IMR-90 (cell line): Measurements from ENCODE around the gene SLC4A2. TPM values are rescaled to one million over a fixed set of nuclear protein-coding genes. Genes with fewer than 3 reads are reported as not detected.

Source experiments
- ATAC-seq: fragments of 200-7000 bp; cut with Tn5 transposase; 2 replicates; pipeline ENCODE4 v1.9.1; 2020; ENCODE audit warnings: low read depth, mild to moderate bottlenecking, moderate library complexity
- BruUV-seq: library from RNA; stranded (reverse); fragments of 400-500 nt; replicated peaks from 2 replicates; lab custom pipeline; 2021; lab: Mats Ljungman, UMichigan
- CTCF ChIA-PET: fragments of 300-600 bp; formaldehyde crosslinking; extraction: SDS; loops from one replicate; lab custom pipeline; 2021; ENCODE audit warnings: antibody characterized with exemption; lab: Yijun Ruan, JAX
- POLR2A ChIA-PET: fragments of 300-600 bp; sonication (Branson Sonifier 250); formaldehyde crosslinking; loops from one replicate; lab custom pipeline; 2022; ENCODE audit warnings: antibody characterized with exemption; ENCODE audit not compliant: unreplicated experiment; lab: Charles Lee
- DNase-seq: peaks from one replicate; pipeline ENCODE4 v3.0.0; 2013
- H2AFZ ChIP-seq: replicated peaks from 2 replicates; pipeline ENCODE3; 2013; ENCODE audit warnings: low read length, mild to moderate bottlenecking; ENCODE audit not compliant: poor library complexity
- H2AK5ac ChIP-seq: 2 replicates; pipeline ENCODE4 v1.6.1; 2013; ENCODE audit warnings: low read depth, low read length, inconsistent platforms
- H2AK9ac ChIP-seq: replicated peaks from 2 replicates; pipeline ENCODE3; 2013; ENCODE audit warnings: mild to moderate bottlenecking, low read depth, low read length, moderate library complexity; ENCODE audit not compliant: poor library complexity
- H2BK120ac ChIP-seq: 2 replicates; pipeline ENCODE4 v1.6.1; 2013; ENCODE audit warnings: low read depth, low read length, inconsistent platforms
- H2BK15ac ChIP-seq: 3 replicates; pipeline ENCODE4 v1.6.1; 2013; ENCODE audit warnings: low read depth, low read length, inconsistent platforms
- H2BK20ac ChIP-seq: 2 replicates; pipeline ENCODE4 v1.6.1; 2013; ENCODE audit warnings: low read depth, mild to moderate bottlenecking, inconsistent platforms, low read length, moderate library complexity
- H2BK5ac ChIP-seq: 2 replicates; pipeline ENCODE4 v1.6.1; 2013; ENCODE audit warnings: mild to moderate bottlenecking, low read depth, low read length, inconsistent platforms; ENCODE audit not compliant: poor library complexity, severe bottlenecking
- H3K14ac ChIP-seq: replicated peaks from 2 replicates; pipeline ENCODE4 v1.6.1; 2013; ENCODE audit warnings: low read depth, low read length, inconsistent platforms
- H3K18ac ChIP-seq: 2 replicates; pipeline ENCODE4 v1.6.1; 2013; ENCODE audit warnings: low read depth, low read length, control low read depth
- H3K23ac ChIP-seq: 2 replicates; pipeline ENCODE4 v1.6.1; 2013; ENCODE audit warnings: low read depth, low read length, inconsistent platforms
- H3K27ac ChIP-seq: 2 replicates; pipeline ENCODE4 v1.5.1; 2013; ENCODE audit warnings: mild to moderate bottlenecking, control low read depth, low read length; ENCODE audit not compliant: insufficient read depth
- H3K27me3 ChIP-seq: 2 replicates; pipeline ENCODE4 v1.6.1; 2013; ENCODE audit warnings: low read length; ENCODE audit not compliant: control insufficient read depth, insufficient read depth
- H3K36me3 ChIP-seq: 2 replicates; pipeline ENCODE4 v1.6.1; 2013; ENCODE audit warnings: low read length, mixed read lengths; ENCODE audit not compliant: control insufficient read depth, insufficient read depth
- H3K4ac ChIP-seq: 2 replicates; pipeline ENCODE4 v1.6.1; 2013; ENCODE audit warnings: low read depth, low read length, inconsistent platforms
- H3K4me1 ChIP-seq: 2 replicates; pipeline ENCODE4 v1.6.1; 2013; ENCODE audit warnings: low read length, mixed read lengths; ENCODE audit not compliant: control insufficient read depth, insufficient read depth
- H3K4me2 ChIP-seq: 2 replicates; pipeline ENCODE4 v1.6.1; 2013; ENCODE audit warnings: low read depth, mild to moderate bottlenecking, control low read depth, low read length, moderate library complexity
- H3K4me3 ChIP-seq: 2 replicates; pipeline ENCODE4 v1.5.1; 2013; ENCODE audit warnings: low read depth, mild to moderate bottlenecking, control low read depth, low read length, moderate library complexity; ENCODE audit not compliant: insufficient read depth
- H3K56ac ChIP-seq: 2 replicates; pipeline ENCODE4 v1.6.1; 2013; ENCODE audit warnings: low read length, inconsistent platforms; ENCODE audit not compliant: insufficient read depth; ENCODE audit errors: extremely low read depth
- H3K79me1 ChIP-seq, 2 experiments: 2 replicates each; pipeline ENCODE4 v1.6.1; 2013; ENCODE audit warnings: low read length in 2 of 2, inconsistent platforms in 1 of 2, low read depth in 1 of 2
- H3K9ac ChIP-seq: 2 replicates; pipeline ENCODE4 v1.6.1; 2013; ENCODE audit warnings: low read depth, low read length, control low read depth
- H3K9me1 ChIP-seq: 2 replicates; pipeline ENCODE4 v1.6.1; 2013; ENCODE audit warnings: low read length, inconsistent platforms; ENCODE audit not compliant: insufficient read depth
- H3K9me3 ChIP-seq: 2 replicates; pipeline ENCODE4 v1.6.1; 2013; ENCODE audit warnings: low read length; ENCODE audit not compliant: control insufficient read depth, insufficient read depth
- H4K20me1 ChIP-seq: 2 replicates; pipeline ENCODE4 v1.6.1; 2013; ENCODE audit warnings: low read length, inconsistent platforms; ENCODE audit not compliant: insufficient read depth
- H4K5ac ChIP-seq: 2 replicates; pipeline ENCODE4 v1.6.1; 2013; ENCODE audit warnings: mild to moderate bottlenecking, low read depth, low read length, control low read depth
- H4K8ac ChIP-seq, 2 experiments: 2 replicates each; pipeline ENCODE4 v1.6.1; 2013; ENCODE audit warnings: low read depth in 2 of 2, low read length in 2 of 2, control low read depth in 1 of 2, inconsistent platforms in 1 of 2
- H4K91ac ChIP-seq: 2 replicates; pipeline ENCODE4 v1.6.1; 2013; ENCODE audit warnings: low read depth, low read length, inconsistent platforms; ENCODE audit not compliant: insufficient read depth
- BHLHE40 ChIP-seq: fragments of 150-350 bp; IDR thresholded peaks from 2 replicates; pipeline ENCODE4 v1.6.1; 2016; ENCODE audit warnings: mild to moderate bottlenecking, low read depth, low read length
- CHD1 ChIP-seq: IDR thresholded peaks from 2 replicates; pipeline ENCODE4 v1.6.1; 2012; ENCODE audit warnings: low read depth, low read length, improper control_type of control experiment
- MAZ ChIP-seq: IDR thresholded peaks from 2 replicates; pipeline ENCODE4 v1.6.1; 2012; ENCODE audit warnings: low read depth, mild to moderate bottlenecking, low read length, improper control_type of control experiment, moderate library complexity, borderline replicate concordance
- NFE2L2 ChIP-seq: fragments of 150-350 bp; IDR thresholded peaks from 2 replicates; pipeline ENCODE4 v1.6.1; 2016; ENCODE audit warnings: low read depth, mild to moderate bottlenecking, low read length
- RAD21 ChIP-seq: IDR thresholded peaks from 2 replicates; pipeline ENCODE4 v1.6.1; 2012; ENCODE audit warnings: low read length, improper control_type of control experiment
- SMC3 ChIP-seq: fragments of 150-350 bp; IDR thresholded peaks from 2 replicates; pipeline ENCODE4 v1.6.1; 2016; ENCODE audit warnings: low read depth, mild to moderate bottlenecking, antibody characterized with exemption, low read length, moderate library complexity
- WGBS, 2 experiments: methylation state at CpG; one replicate each; pipeline versions ENCODE4 v1.1.5 to v1.1.7; 2013; ENCODE audit warnings: missing lambda C conversion rate in 2 of 2; ENCODE audit not compliant: insufficient read length in 1 of 2; ENCODE audit errors: extremely low coverage in 2 of 2; 5-methylcytosine and 5-hydroxymethylcytosine counted together
- dilution Hi-C: fragments of 300-500 bp; cut with HindIII; formaldehyde crosslinking; loops from one replicate; pipeline ENCODE4 v1.14.3; 2018; ENCODE audit warnings: low sequenced_read_pairs; ENCODE audit not compliant: unreplicated experiment
- in situ Hi-C: fragments of 300-500 bp; cut with MboI; formaldehyde crosslinking; loops from 3 replicates; pipeline ENCODE4 v1.14.3; 2019; ENCODE audit warnings: low sequenced_read_pairs, inconsistent platforms, mixed read lengths
- intact Hi-C: fragments of 100-400 bp; cut with micrococcal nuclease; formaldehyde crosslinking; loops from 2 replicates; pipeline ENCODE4 v1.10.0; 2022
- polyA plus RNA-seq, 3 experiments: library from polyadenylated mRNA; depleted of rRNA; stranded (reverse); fragments of >200 nt; gene quantifications; 2 replicates each; pipeline ENCODE4 v1.2.3, GENCODE V29; 2012; ENCODE audit warnings: low replicate concordance in 1 of 3
- total RNA-seq: library from RNA; depleted of rRNA; stranded (reverse); fragments of >200 nt; gene quantifications from 2 replicates; pipeline ENCODE4 v1.2.3, GENCODE V29; 2012
- TF ChIP-seq, protein P1 (sequence below): conservative IDR thresholded peaks from 2 replicates; pipeline ENCODE4 v1.5.1; 2012; ENCODE audit warnings: mild to moderate bottlenecking, low read depth, low read length, improper control_type of control experiment
- TF ChIP-seq, protein P2 (sequence below): fragments of 150-350 bp; IDR thresholded peaks from 2 replicates; pipeline ENCODE4 v1.6.1; 2016; ENCODE audit warnings: low read depth, mild to moderate bottlenecking, low read length, moderate library complexity, borderline replicate concordance
- TF ChIP-seq, protein P3 (sequence below): fragments of 150-350 bp; IDR thresholded peaks from 2 replicates; pipeline ENCODE4 v1.6.1; 2017; ENCODE audit warnings: mild to moderate bottlenecking, antibody characterized with exemption, low read length, low read depth

Gene SLC4A2
- total and polyA plus RNA-seq, 2 of the 4 experiments (the other 2 are of a cell fraction): 29.6 to 91.0 TPM

DNA sequence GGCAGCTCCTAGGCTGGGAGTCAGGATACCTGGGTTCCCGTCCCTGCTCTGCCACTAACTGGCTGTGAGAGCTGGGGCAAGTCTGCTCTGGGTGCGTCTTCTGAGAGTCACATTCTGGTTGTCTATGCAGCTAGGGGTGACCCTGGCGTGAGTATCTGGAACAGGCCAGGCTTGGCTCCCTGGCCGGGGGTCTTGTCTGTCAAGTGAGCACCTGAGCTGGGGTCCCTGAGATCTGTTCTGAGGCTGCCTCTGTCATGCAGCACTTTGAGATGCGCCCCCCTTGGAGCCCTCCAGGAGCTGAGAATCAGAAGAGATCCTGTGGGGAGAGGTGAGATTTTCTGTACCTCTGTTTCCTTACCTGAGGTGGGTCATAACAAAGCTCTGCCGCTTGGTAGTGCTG is 34.4 kb downstream of the SLC4A2 start:
- Histone ChIP-seq H3K36me3 (peaks cover 11% of the 10 kb centered on the region; the same call in 1 of the 2 replicates), H3K79me1 (peaks cover 7 to 87% of the 10 kb centered on the region in 2 experiments; a peak in 2 of 4 replicates), H2BK120ac (no peak overlapping the region), H3K14ac (no peak overlapping the region), H2BK20ac (no peak overlapping the region), H2AK9ac (no peak overlapping the region), H3K27ac (no peak overlapping the region), H3K23ac (no peak overlapping the region), H4K91ac (no peak overlapping the region), H3K9ac (no peak overlapping the region), H2BK5ac (no peak overlapping the region), H4K20me1 (peaks cover 95% of the 10 kb centered on the region), H3K4me1 (peaks cover 16% of the 10 kb centered on the region), H4K5ac (no peak overlapping the region), H3K4ac (no peak overlapping the region), H3K56ac (no peak overlapping the region), H3K18ac (no peak overlapping the region), H3K27me3 (no peaks in the 10 kb centered on the region), H2AFZ (no peak overlapping the region), H3K4me3 (no peak overlapping the region), H2AK5ac (no peak overlapping the region; the same call in 1 of the 2 replicates), H2BK15ac (no peak overlapping the region), H3K4me2 (no peak overlapping the region), H3K9me3 (no peaks in the 10 kb centered on the region), H4K8ac (no peak overlapping the region), H3K9me1 (peaks cover 15% of the 10 kb centered on the region)
- ChIA-PET CTCF (interaction anchor here (1.3 kb wide), 1 partner anchor 17 kb away, joined by 4 read pairs; no protein-coding TSS in a partner anchor), POLR2A (no interaction called here)
- in situ Hi-C loops: no loop called here
- intact Hi-C loops: no loop called here
- BruUV-seq: no TSS peak
- ATAC-seq (no peak), DNase-seq (no peak)
- TF ChIP-seq, protein P1, sequence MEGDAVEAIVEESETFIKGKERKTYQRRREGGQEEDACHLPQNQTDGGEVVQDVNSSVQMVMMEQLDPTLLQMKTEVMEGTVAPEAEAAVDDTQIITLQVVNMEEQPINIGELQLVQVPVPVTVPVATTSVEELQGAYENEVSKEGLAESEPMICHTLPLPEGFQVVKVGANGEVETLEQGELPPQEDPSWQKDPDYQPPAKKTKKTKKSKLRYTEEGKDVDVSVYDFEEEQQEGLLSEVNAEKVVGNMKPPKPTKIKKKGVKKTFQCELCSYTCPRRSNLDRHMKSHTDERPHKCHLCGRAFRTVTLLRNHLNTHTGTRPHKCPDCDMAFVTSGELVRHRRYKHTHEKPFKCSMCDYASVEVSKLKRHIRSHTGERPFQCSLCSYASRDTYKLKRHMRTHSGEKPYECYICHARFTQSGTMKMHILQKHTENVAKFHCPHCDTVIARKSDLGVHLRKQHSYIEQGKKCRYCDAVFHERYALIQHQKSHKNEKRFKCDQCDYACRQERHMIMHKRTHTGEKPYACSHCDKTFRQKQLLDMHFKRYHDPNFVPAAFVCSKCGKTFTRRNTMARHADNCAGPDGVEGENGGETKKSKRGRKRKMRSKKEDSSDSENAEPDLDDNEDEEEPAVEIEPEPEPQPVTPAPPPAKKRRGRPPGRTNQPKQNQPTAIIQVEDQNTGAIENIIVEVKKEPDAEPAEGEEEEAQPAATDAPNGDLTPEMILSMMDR: no peak
- TF ChIP-seq CHD1 (no peak), RAD21 (no peak), NFE2L2 (no peak), SMC3 (no peak), MAZ (no peak), BHLHE40 (no peak)
- TF ChIP-seq, protein P2, sequence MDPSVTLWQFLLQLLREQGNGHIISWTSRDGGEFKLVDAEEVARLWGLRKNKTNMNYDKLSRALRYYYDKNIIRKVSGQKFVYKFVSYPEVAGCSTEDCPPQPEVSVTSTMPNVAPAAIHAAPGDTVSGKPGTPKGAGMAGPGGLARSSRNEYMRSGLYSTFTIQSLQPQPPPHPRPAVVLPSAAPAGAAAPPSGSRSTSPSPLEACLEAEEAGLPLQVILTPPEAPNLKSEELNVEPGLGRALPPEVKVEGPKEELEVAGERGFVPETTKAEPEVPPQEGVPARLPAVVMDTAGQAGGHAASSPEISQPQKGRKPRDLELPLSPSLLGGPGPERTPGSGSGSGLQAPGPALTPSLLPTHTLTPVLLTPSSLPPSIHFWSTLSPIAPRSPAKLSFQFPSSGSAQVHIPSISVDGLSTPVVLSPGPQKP: no peak
- TF ChIP-seq, protein P3, sequence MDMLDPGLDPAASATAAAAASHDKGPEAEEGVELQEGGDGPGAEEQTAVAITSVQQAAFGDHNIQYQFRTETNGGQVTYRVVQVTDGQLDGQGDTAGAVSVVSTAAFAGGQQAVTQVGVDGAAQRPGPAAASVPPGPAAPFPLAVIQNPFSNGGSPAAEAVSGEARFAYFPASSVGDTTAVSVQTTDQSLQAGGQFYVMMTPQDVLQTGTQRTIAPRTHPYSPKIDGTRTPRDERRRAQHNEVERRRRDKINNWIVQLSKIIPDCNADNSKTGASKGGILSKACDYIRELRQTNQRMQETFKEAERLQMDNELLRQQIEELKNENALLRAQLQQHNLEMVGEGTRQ: no peak
- WGBS, 2 experiments: 93% methylated on average over 5 of the region's 6 CpGs; no CpG with 5 or more reads in 1 of the 2 experiments
- dilution Hi-C loops: no loop called here
